Eye (tissue), 1 donor: ENCODE data around the gene TUBGCP5.
"Not testable (repeated sequence)": the region's sequence is repeated elsewhere in the genome, so short reads cannot be mapped to it uniquely, and the experiment has no call there.

ENCODE experiments used
- DNase-seq: peaks from one replicate; pipeline ENCODE4 v3.0.0-alpha.2; 2015

Gene TUBGCP5

GRCh38 chr15:23039143-23039916 lies at the start of gene TUBGCP5:
Gene TUBGCP5 (minus strand): TSS chr15:23039569. CDS start chr15:23039543, 26 bp downstream.
- peak; percentile 98 for DNase-seq

GRCh38 chr15:23083115-23083514 lies 43.7 kb upstream of the TUBGCP5 start:
- DNase-seq = no peak

GRCh38 chr15:23081996-23082737 lies 42.8 kb upstream of the TUBGCP5 start:
- not testable (repeated sequence) for DNase-seq

- no peak for DNase-seq
Measured at GRCh38 chr15:23081271-23081670, 41.9 kb upstream of the TUBGCP5 start.

- DNase-seq = no peak
Measured at GRCh38 chr15:23079766-23080165, 40.4 kb upstream of the TUBGCP5 start.

- no peak for DNase-seq
Measured at GRCh38 chr15:23075927-23076326, 36.6 kb upstream of the TUBGCP5 start.

- no peak for DNase-seq
Measured at GRCh38 chr15:23074684-23075083, 35.3 kb upstream of the TUBGCP5 start.

GRCh38 chr15:23073890-23074646 lies 34.7 kb upstream of the TUBGCP5 start:
- DNase-seq = peak; percentile 2

- DNase-seq = no peak
Measured at GRCh38 chr15:23072633-23073032, 33.3 kb upstream of the TUBGCP5 start.

GRCh38 chr15:23069496-23070166 lies 30.3 kb upstream of the TUBGCP5 start:
- no peak for DNase-seq

GRCh38 chr15:23067416-23067815 lies 28.0 kb upstream of the TUBGCP5 start:
- DNase-seq = no peak

GRCh38 chr15:23065836-23066235 lies 26.5 kb upstream of the TUBGCP5 start:
- DNase-seq = no peak

GRCh38 chr15:23064156-23064555 lies 24.8 kb upstream of the TUBGCP5 start:
- DNase-seq = no peak

GRCh38 chr15:23057707-23058106 lies 18.3 kb upstream of the TUBGCP5 start:
- DNase-seq = no peak

GRCh38 chr15:23055316-23055715 lies 15.9 kb upstream of the TUBGCP5 start:
- no peak for DNase-seq

- DNase-seq = no peak
Measured at GRCh38 chr15:23052522-23052921, 13.2 kb upstream of the TUBGCP5 start.

- no peak for DNase-seq
Measured at GRCh38 chr15:23050708-23051107, 11.3 kb upstream of the TUBGCP5 start.

GRCh38 chr15:23049984-23050628 lies 10.7 kb upstream of the TUBGCP5 start:
- DNase-seq = no peak

GRCh38 chr15:23048572-23049282 lies 9.4 kb upstream of the TUBGCP5 start:
- not testable (repeated sequence) for DNase-seq

- DNase-seq = not testable (repeated sequence)
Measured at GRCh38 chr15:23043987-23044386, 4.6 kb upstream of the TUBGCP5 start.

- not testable (repeated sequence) for DNase-seq
Measured at GRCh38 chr15:23043535-23043934, 4.2 kb upstream of the TUBGCP5 start.

- not testable (repeated sequence) for DNase-seq
Measured at GRCh38 chr15:23041736-23042135, 2.4 kb upstream of the TUBGCP5 start.
